ENCODE data around the gene DLG1. TPM values are rescaled to one million over a fixed set of nuclear protein-coding genes. Genes with fewer than 3 reads are reported as not detected.

DLG1 gene
- total RNA-seq, 2 donors from 2014 or later: 115 to 124 TPM

GRCh38 chr3:197188963-197189362, 109.4 kb downstream of the DLG1 start:
- H3K4me1 ChIP-seq: no peaks in the 10 kb centered on the region
- no peaks in the 10 kb centered on the region for H3K36me3 ChIP-seq
- no peaks in the 10 kb centered on the region for H3K27me3 ChIP-seq
- DNase-seq: no peak
- intact Hi-C loops (cut with DNase I): no loop called here
- no peaks in the 10 kb centered on the region for H3K9me3 ChIP-seq
- TF ChIP-seq, protein P1, sequence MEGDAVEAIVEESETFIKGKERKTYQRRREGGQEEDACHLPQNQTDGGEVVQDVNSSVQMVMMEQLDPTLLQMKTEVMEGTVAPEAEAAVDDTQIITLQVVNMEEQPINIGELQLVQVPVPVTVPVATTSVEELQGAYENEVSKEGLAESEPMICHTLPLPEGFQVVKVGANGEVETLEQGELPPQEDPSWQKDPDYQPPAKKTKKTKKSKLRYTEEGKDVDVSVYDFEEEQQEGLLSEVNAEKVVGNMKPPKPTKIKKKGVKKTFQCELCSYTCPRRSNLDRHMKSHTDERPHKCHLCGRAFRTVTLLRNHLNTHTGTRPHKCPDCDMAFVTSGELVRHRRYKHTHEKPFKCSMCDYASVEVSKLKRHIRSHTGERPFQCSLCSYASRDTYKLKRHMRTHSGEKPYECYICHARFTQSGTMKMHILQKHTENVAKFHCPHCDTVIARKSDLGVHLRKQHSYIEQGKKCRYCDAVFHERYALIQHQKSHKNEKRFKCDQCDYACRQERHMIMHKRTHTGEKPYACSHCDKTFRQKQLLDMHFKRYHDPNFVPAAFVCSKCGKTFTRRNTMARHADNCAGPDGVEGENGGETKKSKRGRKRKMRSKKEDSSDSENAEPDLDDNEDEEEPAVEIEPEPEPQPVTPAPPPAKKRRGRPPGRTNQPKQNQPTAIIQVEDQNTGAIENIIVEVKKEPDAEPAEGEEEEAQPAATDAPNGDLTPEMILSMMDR (IDR thresholded peaks at IDR 0.05): no peak
- no peak overlapping the region for H3K4me3 ChIP-seq
- no peak overlapping the region for H3K9ac ChIP-seq (ENCODE audit: low read depth in 2 of 2, low read length in 2 of 2)
- H3K27ac ChIP-seq: no peak overlapping the region

- no peak for DNase-seq
- no peak overlapping the region for H3K9ac ChIP-seq (ENCODE audit: low read depth in 2 of 2, low read length in 2 of 2)
- intact Hi-C loops (cut with DNase I): loop anchor here (2.0 kb wide), 1 partner anchor 184 kb away; no protein-coding TSS in a partner anchor
Observed at GRCh38 chr3:197186887-197187588, 111.4 kb downstream of the DLG1 start.

DNA sequence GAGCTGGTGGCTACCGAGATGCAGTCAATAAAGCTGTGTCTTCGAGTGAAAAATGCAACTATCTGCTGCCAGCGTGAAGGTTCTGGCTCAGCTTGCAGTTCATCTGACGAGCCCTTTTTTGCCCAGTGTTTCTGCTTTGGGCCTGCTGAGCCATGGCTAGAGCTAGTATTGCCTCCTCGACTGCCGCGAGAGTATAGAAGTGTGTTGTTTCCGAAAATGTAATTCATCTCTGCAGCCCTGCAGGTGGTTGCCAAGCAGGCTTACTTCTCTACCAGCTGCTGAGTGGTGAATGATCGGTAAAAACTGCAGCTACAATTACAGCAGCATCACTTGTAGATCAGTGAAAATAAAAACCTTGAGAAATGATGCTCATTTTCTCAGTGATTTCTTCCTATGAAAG, 114.8 kb downstream of the DLG1 start:
- no peak overlapping the region for H3K9ac ChIP-seq (ENCODE audit: low read depth in 2 of 2, low read length in 2 of 2)
- H3K4me3 ChIP-seq: no peak overlapping the region
- intact Hi-C loops (cut with DNase I): no loop called here
- no peaks in the 10 kb centered on the region for H3K36me3 ChIP-seq
- TF ChIP-seq, protein P1 (IDR thresholded peaks at IDR 0.05): no peak
- H3K27ac ChIP-seq: no peak overlapping the region
- H3K9me3 ChIP-seq: no peaks in the 10 kb centered on the region
- H3K27me3 ChIP-seq: no peaks in the 10 kb centered on the region
- H3K4me1 ChIP-seq: no peaks in the 10 kb centered on the region
- no peak for DNase-seq

More at GRCh38 chr3:197186887-197187588, 111.4 kb downstream of the DLG1 start:
- Histone ChIP-seq H3K27ac (no peak overlapping the region), H3K9me3 (no peaks in the 10 kb centered on the region), H3K4me3 (no peak overlapping the region), H3K4me1 (no peaks in the 10 kb centered on the region), H3K36me3 (no peaks in the 10 kb centered on the region), H3K27me3 (no peaks in the 10 kb centered on the region)
- TF ChIP-seq, protein P1 (IDR thresholded peaks at IDR 0.05): peak; percentile 70

- TF ChIP-seq, protein P1 (IDR thresholded peaks at IDR 0.05): no peak
- no peaks in the 10 kb centered on the region for H3K36me3 ChIP-seq
- no peaks in the 10 kb centered on the region for H3K9me3 ChIP-seq
- no peak overlapping the region for H3K27ac ChIP-seq
- H3K9ac ChIP-seq (ENCODE audit: low read depth in 2 of 2, low read length in 2 of 2): no peak overlapping the region
- H3K4me3 ChIP-seq: no peak overlapping the region
- intact Hi-C loops (cut with DNase I): no loop called here
- H3K4me1 ChIP-seq: no peaks in the 10 kb centered on the region
- H3K27me3 ChIP-seq: no peaks in the 10 kb centered on the region
- DNase-seq: no peak
Observed at GRCh38 chr3:197181741-197182140, 116.7 kb downstream of the DLG1 start.

DNA sequence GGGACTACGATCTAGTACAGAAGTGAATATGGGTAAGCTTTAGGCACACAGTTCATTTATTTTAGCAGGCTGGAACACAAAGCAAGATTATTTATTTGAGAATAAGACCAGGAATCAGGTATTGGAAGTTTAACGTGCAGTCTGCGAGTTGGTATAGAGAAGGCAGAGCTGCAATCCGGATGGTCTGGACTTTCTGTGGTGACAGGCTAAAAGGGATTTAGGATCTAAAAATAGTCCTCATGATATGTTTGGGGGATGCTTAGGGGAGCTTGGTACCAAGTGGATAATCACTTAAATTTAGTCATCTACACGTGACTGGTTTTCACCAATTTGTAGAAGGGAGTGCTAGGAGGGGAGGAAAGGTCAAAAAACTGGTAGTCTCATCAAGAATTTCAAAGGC, 119.4 kb downstream of the DLG1 start:
- Histone ChIP-seq H3K4me1 (no peaks in the 10 kb centered on the region), H3K27ac (no peak overlapping the region), H3K9me3 (no peaks in the 10 kb centered on the region), H3K4me3 (no peak overlapping the region), H3K27me3 (no peaks in the 10 kb centered on the region), H3K36me3 (no peaks in the 10 kb centered on the region), H3K9ac (ENCODE audit: low read depth in 2 of 2, low read length in 2 of 2) (no peak overlapping the region)
- TF ChIP-seq, protein P1 (IDR thresholded peaks at IDR 0.05): no peak
- intact Hi-C loops (cut with DNase I): no loop called here
- DNase-seq: no peak
